H1 (cell line): Measurements from ENCODE around the gene TEN1. TPM values are rescaled to one million over a fixed set of nuclear protein-coding genes. Genes with fewer than 3 reads are reported as not detected.

Experiments
- CTCF ChIA-PET: fragments of 300-600 bp; sonication (Branson Sonifier 250); formaldehyde crosslinking; loops from one replicate; lab custom pipeline; 2021; ENCODE audit not compliant: partially characterized antibody; lab: Charles Lee
- POLR2A ChIA-PET: fragments of 300-600 bp; sonication (Branson Sonifier 250); formaldehyde crosslinking; loops from one replicate; lab custom pipeline; 2021; ENCODE audit warnings: inconsistent platforms; ENCODE audit not compliant: partially characterized antibody; lab: Charles Lee
- DNase-seq, 2 experiments: peaks; one replicate each; pipeline versions ENCODE4 v3.0.0 to v3.0.0-alpha.2; 2010 to 2022; ENCODE audit warnings: low spot score in 2 of 2, low read depth in 1 of 2, mixed read lengths in 1 of 2
- FAIRE-seq: peaks from 2 replicates; lab custom pipeline; 2011; peaks lifted over from hg19 to GRCh38; lab: Jason Lieb, UNC
- H2AFZ ChIP-seq: 2 replicates; pipeline ENCODE4 v1.8.1; 2012; ENCODE audit warnings: low read length, inconsistent platforms
- H2AK5ac ChIP-seq: 2 replicates; pipeline ENCODE4 v1.6.1; 2013; ENCODE audit warnings: low read depth, low read length
- H2BK120ac ChIP-seq: replicated peaks from 2 replicates; pipeline ENCODE3; 2013; ENCODE audit warnings: low read depth, low read length, inconsistent platforms
- H2BK12ac ChIP-seq: 2 replicates; pipeline ENCODE4 v1.6.1; 2013; ENCODE audit warnings: low read depth, low read length
- H2BK15ac ChIP-seq: 2 replicates; pipeline ENCODE4 v1.6.1; 2013; ENCODE audit warnings: low read length
- H2BK20ac ChIP-seq: 2 replicates; pipeline ENCODE4 v1.6.1; 2013; ENCODE audit warnings: low read length
- H2BK5ac ChIP-seq: 2 replicates; pipeline ENCODE4 v1.6.1; 2013; ENCODE audit warnings: low read depth, low read length
- H3K14ac ChIP-seq: 2 replicates; pipeline ENCODE4 v1.6.1; 2013; ENCODE audit warnings: inconsistent platforms; ENCODE audit not compliant: insufficient read length
- H3K18ac ChIP-seq: 2 replicates; pipeline ENCODE4 v1.6.1; 2013; ENCODE audit warnings: low read length; ENCODE audit errors: extremely low read depth
- H3K23ac ChIP-seq: 2 replicates; pipeline ENCODE4 v1.6.1; 2013; ENCODE audit warnings: inconsistent platforms; ENCODE audit not compliant: insufficient read length
- H3K23me2 ChIP-seq: 2 replicates; pipeline ENCODE4 v1.6.1; 2013; ENCODE audit warnings: low read depth, low read length
- H3K27ac ChIP-seq: 2 replicates; pipeline ENCODE4 v1.6.1; 2011; ENCODE audit warnings: low read depth, low read length, inconsistent platforms
- H3K27me3 ChIP-seq, 4 experiments: replicated peaks in 1 of 4; 1 replicate in 1 of 4; 2 replicates in 3 of 4; pipeline versions ENCODE4 v1.6.1 to v1.8.1; 2011 to 2013; ENCODE audit warnings: low read length in 3 of 4, mild to moderate bottlenecking in 3 of 4, inconsistent platforms in 2 of 4, mixed read lengths in 2 of 4, moderate library complexity in 1 of 4; ENCODE audit not compliant: control insufficient read depth in 3 of 4, insufficient read depth in 3 of 4; ENCODE audit errors: extremely low read depth in 1 of 4
- H3K36me3 ChIP-seq, 4 experiments: 2 replicates each; pipeline versions ENCODE4 v1.6.1 to v1.8.1; 2011 to 2013; ENCODE audit warnings: mild to moderate bottlenecking in 4 of 4, low read length in 3 of 4, moderate library complexity in 2 of 4, control low read depth in 1 of 4, inconsistent platforms in 1 of 4; ENCODE audit not compliant: insufficient read depth in 4 of 4, control insufficient read depth in 2 of 4
- H3K4ac ChIP-seq: replicated peaks from 2 replicates; pipeline ENCODE3; 2013; ENCODE audit warnings: low read length, low read depth, mixed read lengths, inconsistent platforms; ENCODE audit not compliant: insufficient read length
- H3K4me1 ChIP-seq, 4 experiments: replicated peaks in 1 of 4; 1 replicate in 1 of 4; 2 replicates in 3 of 4; pipeline versions ENCODE4 v1.6.1 to v1.8.1; 2011 to 2013; ENCODE audit warnings: low read length in 3 of 4, inconsistent platforms in 2 of 4, mixed read lengths in 1 of 4; ENCODE audit not compliant: insufficient read depth in 4 of 4, control insufficient read depth in 3 of 4
- H3K4me2 ChIP-seq, 2 experiments: 2 replicates each; pipeline versions ENCODE4 v1.6.1 to v1.8.1; 2011 to 2013; ENCODE audit warnings: low read depth in 2 of 2, low read length in 2 of 2, control low read depth in 1 of 2, inconsistent platforms in 1 of 2, mild to moderate bottlenecking in 1 of 2; ENCODE audit not compliant: insufficient read depth in 1 of 2
- H3K4me3 ChIP-seq, 4 experiments: fragments of 200-600, 300-600 bp in 1 of 4; sonication (generic), shearing (Covaris generic), sonication (Bioruptor Twin) in 1 of 4; 2 replicates each; pipeline versions ENCODE4 v1.5.1 to v1.8.1; 2011 to 2016; ENCODE audit warnings: low read length in 4 of 4, low read depth in 3 of 4, control low read depth in 2 of 4, inconsistent platforms in 2 of 4, mild to moderate bottlenecking in 2 of 4, mixed read lengths in 1 of 4, moderate library complexity in 1 of 4; ENCODE audit not compliant: insufficient read depth in 2 of 4; ENCODE audit errors: extremely low read depth in 1 of 4
- H3K56ac ChIP-seq: replicated peaks from 2 replicates; pipeline ENCODE3; 2013; ENCODE audit warnings: low read depth, mild to moderate bottlenecking, mixed read lengths, low read length, inconsistent platforms; ENCODE audit not compliant: insufficient read length
- H3K79me1 ChIP-seq: 2 replicates; pipeline ENCODE4 v1.6.1; 2013; ENCODE audit warnings: low read depth, low read length, control low read depth
- H3K79me2 ChIP-seq, 2 experiments: 2 replicates each; pipeline versions ENCODE4 v1.6.1 to v1.8.1; 2012 to 2013; ENCODE audit warnings: low read length in 2 of 2, mild to moderate bottlenecking in 2 of 2, inconsistent platforms in 1 of 2; ENCODE audit not compliant: insufficient read depth in 2 of 2, control insufficient read depth in 1 of 2
- H3K9ac ChIP-seq, 4 experiments: replicated peaks in 1 of 4; 1 replicate in 1 of 4; 2 replicates in 3 of 4; pipeline versions ENCODE4 v1.6.1 to v1.8.1; 2011 to 2013; ENCODE audit warnings: low read depth in 3 of 4, low read length in 3 of 4, control low read depth in 2 of 4, mild to moderate bottlenecking in 2 of 4, moderate library complexity in 2 of 4, inconsistent platforms in 1 of 4; ENCODE audit errors: extremely low read depth in 1 of 4
- H3K9me3 ChIP-seq, 2 experiments: 2 replicates each; pipeline versions ENCODE4 v1.6.1 to v1.8.1; 2012 to 2013; ENCODE audit warnings: mild to moderate bottlenecking in 2 of 2, moderate library complexity in 2 of 2, control low read depth in 1 of 2, inconsistent platforms in 1 of 2, low read depth in 1 of 2, low read length in 1 of 2, mixed read lengths in 1 of 2; ENCODE audit not compliant: insufficient read depth in 2 of 2
- H4K20me1 ChIP-seq, 2 experiments: replicated peaks in 1 of 2; 2 replicates each; pipeline versions ENCODE3 to v1.8.1; 2011 to 2013; ENCODE audit warnings: inconsistent platforms in 2 of 2, low read length in 2 of 2, mild to moderate bottlenecking in 1 of 2; ENCODE audit not compliant: insufficient read depth in 2 of 2, control insufficient read depth in 1 of 2
- H4K5ac ChIP-seq: 2 replicates; pipeline ENCODE4 v1.6.1; 2013; ENCODE audit warnings: low read length, low read depth, mixed read lengths, inconsistent platforms; ENCODE audit not compliant: insufficient read length
- H4K8ac ChIP-seq: 2 replicates; pipeline ENCODE4 v1.8.0; 2013; ENCODE audit warnings: mild to moderate bottlenecking, moderate library complexity, low read length, inconsistent platforms; ENCODE audit not compliant: insufficient read depth; ENCODE audit errors: extremely low read depth
- H4K91ac ChIP-seq: replicated peaks from 2 replicates; pipeline ENCODE3; 2013; ENCODE audit warnings: low read length, mixed read lengths, inconsistent platforms; ENCODE audit not compliant: insufficient read length
- FOSL1 ChIP-seq: IDR thresholded peaks from 2 replicates; pipeline ENCODE4 v1.6.1; 2011; ENCODE audit warnings: mild to moderate bottlenecking, low read depth, low read length, moderate library complexity; ENCODE audit not compliant: insufficient read depth
- POLR2A ChIP-seq, 2 experiments: IDR thresholded peaks; 1 replicate in 1 of 2; 2 replicates in 1 of 2; pipeline ENCODE4 v1.6.1; 2011; ENCODE audit warnings: low read depth in 2 of 2, low read length in 2 of 2, mild to moderate bottlenecking in 2 of 2; ENCODE audit errors: control extremely low read depth in 1 of 2
- SAP30 ChIP-seq: fragments of 300-600 bp; sonication (generic); IDR thresholded peaks from 2 replicates; pipeline ENCODE4 v1.7.1; 2012; ENCODE audit warnings: low read length, moderate library complexity, mild to moderate bottlenecking, inconsistent platforms; ENCODE audit not compliant: insufficient read depth, insufficient replicate concordance
- SP4 ChIP-seq: IDR thresholded peaks from 2 replicates; pipeline ENCODE4 v1.6.1; 2012; ENCODE audit warnings: low read length, inconsistent platforms
- SUZ12 ChIP-seq: fragments of 200-600 bp; sonication (generic); IDR thresholded peaks from 2 replicates; pipeline ENCODE4 v1.6.1; 2012; ENCODE audit warnings: mild to moderate bottlenecking, inconsistent platforms, low read length, moderate library complexity, mixed read lengths
- WGBS, 2 experiments: shearing (Covaris generic) in 1 of 2; methylation state at CpG; one replicate each; pipeline versions ENCODE4 v1.1.6 to v1.1.7; 2013 to 2015; ENCODE audit warnings: low lambda C conversion rate in 2 of 2, mixed read lengths in 2 of 2, inconsistent platforms in 1 of 2, low coverage in 1 of 2, missing lambda C conversion rate in 1 of 2; ENCODE audit not compliant: insufficient replicate concordance in 2 of 2, insufficient coverage in 1 of 2, insufficient read length in 1 of 2; ENCODE audit errors: extremely low coverage in 1 of 2, missing lambda C conversion rate in 1 of 2; 5-methylcytosine and 5-hydroxymethylcytosine counted together
- polyA plus RNA-seq, 7 experiments: library from polyadenylated mRNA; depleted of rRNA in 3 of 7; stranded (reverse) in 5 of 7; unstranded in 2 of 7; fragments of >200 nt in 5 of 7; fragments of 200-250 nt in 2 of 7; gene quantifications; 1 replicate in 5 of 7; 2 replicates in 1 of 7; 4 replicates in 1 of 7; pipeline versions ENCODE4 v1.2.1 to v1.2.3, GENCODE V29; 2011 to 2013; ENCODE audit warnings: missing spikeins in 2 of 7, mixed read lengths in 2 of 7
- total RNA-seq: library from RNA; stranded (reverse); fragmentation: NEBNext Ultra II Directional; extraction: Animal tissue kit (Norgen Biotek cat#: 25700); gene quantifications from 2 replicates; pipeline ENCODE4 v1.2.1, GENCODE V29; 2021
- TF ChIP-seq, protein P1 (sequence below): IDR thresholded peaks from 2 replicates; pipeline ENCODE4 v1.6.1; 2012; ENCODE audit warnings: low read length, inconsistent platforms

TEN1 gene
- total and polyA plus RNA-seq, 2 of the 8 experiments (the other 6 are each of a cell fraction or from before 2014, with no cell fraction given) = 15.9 to 18.7 TPM

- no peak overlapping the region for H3K4ac ChIP-seq
- H3K36me3 ChIP-seq = no peaks in the 10 kb centered on the region; a peak in 1 of 8 replicates
- H3K9me3 ChIP-seq = no peaks in the 10 kb centered on the region; a peak in 1 of 4 replicates
- no peak overlapping the region for H3K14ac ChIP-seq
- TF ChIP-seq SUZ12 (no peak), POLR2A (IDR thresholded peaks at IDR 0.05; ENCODE audit: control extremely low read depth in 1 of 2, low read depth in 2 of 2, low read length in 2 of 2) (no peak), FOSL1 (no peak), SP4 (no peak), SAP30 (no peak)
- TF ChIP-seq, protein P1, sequence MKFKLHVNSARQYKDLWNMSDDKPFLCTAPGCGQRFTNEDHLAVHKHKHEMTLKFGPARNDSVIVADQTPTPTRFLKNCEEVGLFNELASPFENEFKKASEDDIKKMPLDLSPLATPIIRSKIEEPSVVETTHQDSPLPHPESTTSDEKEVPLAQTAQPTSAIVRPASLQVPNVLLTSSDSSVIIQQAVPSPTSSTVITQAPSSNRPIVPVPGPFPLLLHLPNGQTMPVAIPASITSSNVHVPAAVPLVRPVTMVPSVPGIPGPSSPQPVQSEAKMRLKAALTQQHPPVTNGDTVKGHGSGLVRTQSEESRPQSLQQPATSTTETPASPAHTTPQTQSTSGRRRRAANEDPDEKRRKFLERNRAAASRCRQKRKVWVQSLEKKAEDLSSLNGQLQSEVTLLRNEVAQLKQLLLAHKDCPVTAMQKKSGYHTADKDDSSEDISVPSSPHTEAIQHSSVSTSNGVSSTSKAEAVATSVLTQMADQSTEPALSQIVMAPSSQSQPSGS = no peak
- no peak overlapping the region for H4K5ac ChIP-seq
- H3K4me2 ChIP-seq = no peak overlapping the region
- no peak overlapping the region for H4K8ac ChIP-seq
- no peaks in the 10 kb centered on the region for H3K27me3 ChIP-seq
- H2BK20ac ChIP-seq = no peak overlapping the region
- no peak overlapping the region for H2BK120ac ChIP-seq
- H3K27ac ChIP-seq = no peak overlapping the region
- no peak overlapping the region for H2BK15ac ChIP-seq
- DNase-seq (no peak), FAIRE-seq (no peak)
- H4K91ac ChIP-seq = no peak overlapping the region
- H2AFZ ChIP-seq = no peak overlapping the region
- H2BK12ac ChIP-seq = no peak overlapping the region
- no peaks in the 10 kb centered on the region for H3K79me1 ChIP-seq
- 96% methylated on average over 27 of the region's 36 CpGs; no CpG with 5 or more reads in 1 of the 2 experiments for WGBS, 2 experiments
- H3K18ac ChIP-seq = no peak overlapping the region
- CTCF ChIA-PET = interaction anchor here (0.8 to 32.0 kb wide), 18 partner anchors 6 to 293 kb away, joined by 3 to 885 read pairs (median 4); partner anchors contain the start of genes CDK3, EVPL, MRPL38 and TRIM65
- H3K9ac ChIP-seq = no peak overlapping the region
- H3K79me2 ChIP-seq = no peaks in the 10 kb centered on the region
- H3K4me1 ChIP-seq = no peaks in the 10 kb centered on the region
- no peak overlapping the region for H2BK5ac ChIP-seq
- no peak overlapping the region for H3K4me3 ChIP-seq
- no peaks in the 10 kb centered on the region for H4K20me1 ChIP-seq
- H3K56ac ChIP-seq = no peak overlapping the region
- no peak overlapping the region for H2AK5ac ChIP-seq
- no peaks in the 10 kb centered on the region for H3K23me2 ChIP-seq
- no peak overlapping the region for H3K23ac ChIP-seq
- POLR2A ChIA-PET = interaction anchor here (0.9 to 1.6 kb wide), 7 partner anchors 10 to 223 kb away, joined by 3 to 7 read pairs (median 4); partner anchors contain the start of gene TRIM65
Observed at GRCh38 chr17:76008208-76008607, 29.2 kb downstream of the TEN1 start.
